SJSA1 (cell line): ENCODE results near the gene C20orf202. TPM values are rescaled to one million over a fixed set of nuclear protein-coding genes. Genes with fewer than 3 reads are reported as not detected.
A peak's percentile ranks its signal among the peaks of the same experiment; 100 is the strongest.

Experiments
- DNase-seq, 2 experiments: peaks; one replicate each; pipeline ENCODE4 v3.0.0-alpha.2; 2015 to 2020; ENCODE audit warnings: low spot score in 2 of 2, low read depth in 1 of 2
- H3K27ac ChIP-seq: fragments of 250-450 bp; sonication (Bioruptor Pico); 2 replicates; pipeline ENCODE4 v1.5.1; 2020; ENCODE audit warnings: mild to moderate bottlenecking, moderate library complexity
- H3K27me3 ChIP-seq: fragments of 250-450 bp; sonication (Bioruptor Pico); replicated peaks from 2 replicates; pipeline ENCODE4 v1.5.1; 2020; ENCODE audit warnings: mild to moderate bottlenecking, moderate library complexity
- H3K36me3 ChIP-seq: fragments of 250-450 bp; sonication (Bioruptor Pico); 2 replicates; pipeline ENCODE4 v1.5.1; 2020; ENCODE audit warnings: mild to moderate bottlenecking
- H3K4me1 ChIP-seq: fragments of 250-450 bp; sonication (Bioruptor Pico); replicated peaks from 2 replicates; pipeline ENCODE4 v1.6.1; 2021; ENCODE audit warnings: mild to moderate bottlenecking
- H3K4me3 ChIP-seq: fragments of 250-450 bp; sonication (Bioruptor Pico); 2 replicates; pipeline ENCODE4 v1.5.1; 2020; ENCODE audit warnings: mild to moderate bottlenecking
- H3K9me3 ChIP-seq: fragments of 250-450 bp; sonication (Bioruptor Pico); replicated peaks from 2 replicates; pipeline ENCODE4 v1.5.1; 2020; ENCODE audit warnings: mild to moderate bottlenecking
- total RNA-seq: library from RNA; depleted of rRNA; stranded (reverse); fragments of >200 nt; shearing (Covaris generic); gene quantifications from 2 replicates; pipeline ENCODE4 v1.2.3, GENCODE V29; 2014; rRNA removed

Gene C20orf202
- not detected in 2 replicates for total RNA-seq

DNA sequence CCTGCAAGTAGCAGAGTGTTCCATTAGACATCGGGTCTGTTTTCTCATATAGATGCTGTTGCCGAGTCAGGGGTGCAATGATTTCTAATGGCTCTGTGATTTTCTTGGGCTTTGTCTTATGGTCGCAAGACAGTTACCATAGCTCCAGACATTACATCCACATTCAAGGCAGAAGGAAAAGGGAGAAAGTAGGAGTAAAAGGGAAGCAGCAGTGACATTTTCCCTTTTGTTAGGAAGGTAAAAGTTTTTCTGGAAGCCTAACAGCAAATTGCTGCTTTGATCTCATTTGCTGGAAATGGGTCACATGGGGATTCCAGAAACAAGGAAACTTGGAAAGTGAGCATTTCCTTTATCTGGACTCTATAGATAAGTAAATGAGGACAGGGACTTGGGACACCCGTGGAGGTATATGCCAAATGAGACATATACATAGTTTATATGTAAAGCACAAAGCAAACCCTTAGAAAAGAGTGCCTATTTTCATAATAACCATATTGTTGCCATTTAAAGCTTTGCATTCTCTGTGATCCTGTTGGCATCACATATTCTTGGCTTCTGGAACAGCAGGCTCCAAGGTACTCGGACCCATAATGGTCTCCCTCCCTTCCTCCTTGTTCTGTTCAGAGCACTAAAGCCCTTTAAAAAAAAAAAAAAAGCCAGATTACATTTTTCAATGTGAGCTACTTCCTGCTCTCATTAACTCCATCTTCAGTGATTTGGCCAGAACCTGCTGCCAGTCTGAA, at the start of gene C20orf202:
Gene C20orf202, plus strand, starts transcription at position 693 of the 743 bp plus-strand sequence. CDS start 132 bp downstream, outside the sequence.
- Histone ChIP-seq H3K4me1 (no peaks in the 10 kb centered on the region), H3K27me3 (0 out of 2 replicates have a peak, but pooled peaks cover 11% of the 10 kb centered on the region), H3K4me3 (no peak within 1 kb of the TSS), H3K36me3 (no peaks in the 10 kb centered on the region), H3K9me3 (no peaks in the 10 kb centered on the region), H3K27ac (no peak within 1 kb of the TSS)
- peak in 1 of 2 experiments; percentile 1 for DNase-seq

DNA sequence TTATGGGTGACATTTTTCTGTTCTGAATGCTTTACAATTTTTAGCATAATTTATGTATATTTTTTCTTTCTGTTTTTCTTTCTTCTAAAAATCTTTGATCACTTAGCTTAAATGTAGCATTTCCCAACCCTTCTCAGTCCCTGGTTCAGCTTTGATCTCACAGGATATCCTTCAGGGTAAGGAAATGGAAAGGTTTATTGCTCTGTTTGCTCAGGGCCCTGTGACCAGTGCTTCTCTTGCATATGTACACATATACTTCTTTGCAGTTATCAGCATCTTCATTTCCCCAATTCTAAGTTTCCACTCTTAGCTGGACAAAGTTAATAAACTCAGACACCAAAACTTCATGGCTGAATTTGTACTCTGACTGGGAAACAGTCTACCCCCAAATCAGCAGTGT, 49.0 kb upstream of the C20orf202 start:
- Histone ChIP-seq H3K27me3 (no peaks in the 10 kb centered on the region), H3K36me3 (peaks cover 43% of the 10 kb centered on the region), H3K9me3 (no peaks in the 10 kb centered on the region), H3K4me3 (no peak overlapping the region), H3K4me1 (no peaks in the 10 kb centered on the region), H3K27ac (no peak overlapping the region)
- DNase-seq, result no peak

DNA sequence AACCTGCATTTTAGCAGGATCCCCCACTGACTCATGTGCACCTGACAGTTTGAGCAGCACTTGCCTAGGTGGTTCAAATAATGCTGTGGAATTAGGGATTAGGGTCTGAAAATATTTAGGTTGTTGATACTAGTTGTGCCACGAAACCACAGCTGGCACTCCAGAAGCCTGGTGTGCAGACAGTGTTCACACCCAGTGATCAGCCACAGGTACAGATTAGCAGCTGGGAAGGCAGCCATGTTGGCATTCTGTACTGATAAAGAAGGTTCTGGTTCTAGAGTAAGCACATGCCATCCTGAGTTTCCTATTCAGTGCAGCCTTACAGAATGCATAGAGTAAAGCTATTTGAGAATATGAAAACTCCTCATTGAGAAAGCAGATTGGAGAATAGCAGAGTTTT, 48.6 kb upstream of the C20orf202 start:
- Histone ChIP-seq H3K4me3 (no peak overlapping the region), H3K27me3 (no peaks in the 10 kb centered on the region)

DNA sequence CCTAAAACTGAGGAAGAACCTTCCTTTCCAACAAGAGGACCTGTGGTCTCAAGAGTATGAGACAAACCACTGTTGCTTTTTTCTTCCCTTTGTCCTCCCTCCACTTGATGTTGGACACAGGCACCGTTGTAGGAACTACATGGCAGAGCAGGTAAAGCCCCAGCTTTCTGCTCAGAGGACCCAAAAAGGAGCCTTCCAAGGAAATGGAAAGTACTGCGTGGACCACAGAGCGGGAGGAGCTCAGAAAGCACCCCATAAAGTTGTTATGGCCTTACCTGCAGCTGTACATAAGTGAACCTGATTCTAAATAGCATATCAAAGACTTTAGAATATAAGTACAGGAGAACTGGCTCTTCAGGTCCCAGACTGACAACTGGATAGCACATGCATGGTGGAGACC, 47.9 kb upstream of the C20orf202 start:
- Histone ChIP-seq H3K27me3 (no peaks in the 10 kb centered on the region), H3K4me1 (no peaks in the 10 kb centered on the region), H3K27ac (no peak overlapping the region), H3K4me3 (no peak overlapping the region), H3K36me3 (peaks cover 51% of the 10 kb centered on the region), H3K9me3 (no peaks in the 10 kb centered on the region)
- no peak for DNase-seq

More for the DNA sequence above, 48.6 kb upstream of the C20orf202 start:
- DNase-seq, result no peak
- no peak overlapping the region for H3K27ac ChIP-seq
- no peaks in the 10 kb centered on the region for H3K9me3 ChIP-seq
- no peaks in the 10 kb centered on the region for H3K4me1 ChIP-seq
- H3K36me3 ChIP-seq, result peaks cover 47% of the 10 kb centered on the region

DNA sequence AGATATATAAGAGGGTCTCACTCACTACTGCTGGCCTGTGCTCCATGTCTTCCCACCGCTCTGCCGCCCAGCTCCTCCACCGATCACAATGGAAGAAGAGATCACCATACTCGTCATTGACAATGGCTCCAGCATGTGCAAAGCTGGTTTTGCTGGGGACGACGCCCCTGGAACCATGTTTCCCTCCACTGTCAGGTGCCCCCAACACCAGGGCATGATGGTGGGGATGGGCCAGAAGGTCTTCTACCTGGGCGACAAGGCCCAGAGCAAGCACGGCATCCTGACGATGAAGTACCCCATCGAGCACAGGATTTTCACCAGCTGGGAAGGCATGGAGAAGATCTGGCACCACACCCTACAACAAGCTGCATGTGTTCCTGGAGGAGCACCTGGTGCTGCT, 42.8 kb upstream of the C20orf202 start:
- Histone ChIP-seq H3K4me1 (no peaks in the 10 kb centered on the region), H3K9me3 (no peaks in the 10 kb centered on the region), H3K36me3 (peaks cover 57% of the 10 kb centered on the region), H3K4me3 (no peak overlapping the region), H3K27me3 (no peaks in the 10 kb centered on the region), H3K27ac (no peak overlapping the region)
- DNase-seq, result no peak

DNA sequence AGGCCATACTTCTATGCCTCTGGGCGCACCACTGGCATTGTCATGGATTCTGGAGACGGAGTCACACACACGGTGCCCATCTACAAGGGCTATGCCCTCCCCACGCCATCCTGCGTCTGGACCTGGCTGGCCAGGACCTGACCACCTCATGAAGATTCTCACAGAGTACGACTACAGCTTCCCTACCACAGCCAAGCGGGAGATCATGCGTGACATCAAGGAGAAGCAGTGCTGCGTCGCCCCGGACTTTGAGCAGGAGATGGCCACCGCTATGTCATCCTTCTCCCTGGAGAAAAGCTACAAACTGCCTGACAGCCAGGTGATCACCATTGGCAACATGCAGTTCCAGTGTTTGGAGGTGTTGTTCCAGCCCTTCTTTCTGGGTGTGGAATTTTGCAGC, 42.3 kb upstream of the C20orf202 start:
- H3K4me1 ChIP-seq, result no peaks in the 10 kb centered on the region
- no peak for DNase-seq

DNA sequence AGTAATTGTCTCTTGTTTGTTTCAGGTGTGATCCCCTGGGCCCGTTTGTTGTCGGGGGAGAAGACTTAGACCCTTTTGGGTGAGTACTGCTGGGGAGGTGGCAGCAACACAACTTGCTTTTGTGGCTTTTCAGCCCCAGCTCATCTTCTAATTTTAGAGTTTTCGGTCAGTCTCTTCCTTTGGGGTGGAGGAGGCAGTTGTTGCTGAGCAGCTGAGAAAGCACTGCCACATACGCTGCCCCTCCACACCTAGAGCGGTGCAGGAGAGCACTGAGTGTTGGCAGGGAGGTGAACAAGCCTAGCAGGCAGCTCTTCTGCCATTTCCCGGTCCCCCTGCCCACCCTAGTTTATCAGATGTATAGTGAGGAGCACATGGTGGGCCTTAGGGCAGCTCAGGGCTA, 40.1 kb upstream of the C20orf202 start:
- peaks cover 73% of the 10 kb centered on the region for H3K36me3 ChIP-seq
- no peak overlapping the region for H3K4me3 ChIP-seq

More for the DNA sequence above, 42.3 kb upstream of the C20orf202 start:
- H3K27me3 ChIP-seq, result no peaks in the 10 kb centered on the region
- no peak overlapping the region for H3K27ac ChIP-seq
- H3K9me3 ChIP-seq, result no peaks in the 10 kb centered on the region
- no peak overlapping the region for H3K4me3 ChIP-seq
- peaks cover 57% of the 10 kb centered on the region for H3K36me3 ChIP-seq

DNA sequence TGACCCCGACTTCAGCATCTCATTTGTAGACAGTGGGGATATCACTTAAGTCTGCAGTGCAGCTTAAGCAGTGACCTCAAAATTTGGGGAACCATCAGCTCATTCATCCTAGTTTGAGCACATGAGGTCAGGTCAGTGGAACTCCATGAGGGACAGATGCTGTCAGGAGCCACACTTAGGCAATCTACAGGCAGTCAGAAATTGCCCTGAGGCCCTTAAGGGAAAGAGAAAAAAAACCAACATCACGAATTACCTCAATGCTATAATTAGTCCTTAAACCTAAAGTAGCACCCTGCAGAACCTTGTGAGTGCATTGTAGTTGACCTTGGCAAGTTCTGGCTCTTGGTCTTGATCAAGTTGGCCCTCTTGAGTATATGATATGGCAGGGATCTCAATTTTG, 39.6 kb upstream of the C20orf202 start:
- H3K27me3 ChIP-seq, result no peaks in the 10 kb centered on the region
- H3K27ac ChIP-seq, result no peak overlapping the region
- no peak for DNase-seq
- no peak overlapping the region for H3K4me3 ChIP-seq
- H3K36me3 ChIP-seq, result peaks cover 77% of the 10 kb centered on the region
- no peaks in the 10 kb centered on the region for H3K4me1 ChIP-seq
- no peaks in the 10 kb centered on the region for H3K9me3 ChIP-seq

More for the DNA sequence above, 40.1 kb upstream of the C20orf202 start:
- Histone ChIP-seq H3K4me1 (no peaks in the 10 kb centered on the region), H3K27ac (no peak overlapping the region), H3K9me3 (no peaks in the 10 kb centered on the region), H3K27me3 (no peaks in the 10 kb centered on the region)
- no peak for DNase-seq

DNA sequence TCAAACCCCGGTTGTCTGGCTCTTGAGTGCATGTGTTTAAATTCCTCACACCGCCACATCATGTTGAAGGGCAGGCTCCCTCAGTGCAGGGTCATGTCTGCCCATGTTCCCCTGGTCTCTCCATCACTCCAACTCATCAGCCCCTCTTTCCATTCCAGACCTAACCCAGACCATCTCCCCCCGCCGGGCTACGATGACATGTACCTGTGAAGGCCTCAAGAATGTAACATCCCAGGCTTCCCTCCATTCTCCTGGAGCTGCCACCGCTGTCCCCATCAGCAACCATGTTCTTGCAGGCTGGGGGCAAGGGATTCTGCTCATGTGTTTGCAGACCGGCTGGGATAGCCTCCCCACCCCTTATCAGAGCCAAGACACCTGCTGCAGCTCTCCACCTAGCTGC, 38.4 kb upstream of the C20orf202 start:
- no peak overlapping the region for H3K4me3 ChIP-seq
- no peaks in the 10 kb centered on the region for H3K9me3 ChIP-seq
- no peak overlapping the region for H3K27ac ChIP-seq
- H3K27me3 ChIP-seq, result no peaks in the 10 kb centered on the region
- no peaks in the 10 kb centered on the region for H3K4me1 ChIP-seq
- H3K36me3 ChIP-seq, result peaks cover 79% of the 10 kb centered on the region
- no peak for DNase-seq

DNA sequence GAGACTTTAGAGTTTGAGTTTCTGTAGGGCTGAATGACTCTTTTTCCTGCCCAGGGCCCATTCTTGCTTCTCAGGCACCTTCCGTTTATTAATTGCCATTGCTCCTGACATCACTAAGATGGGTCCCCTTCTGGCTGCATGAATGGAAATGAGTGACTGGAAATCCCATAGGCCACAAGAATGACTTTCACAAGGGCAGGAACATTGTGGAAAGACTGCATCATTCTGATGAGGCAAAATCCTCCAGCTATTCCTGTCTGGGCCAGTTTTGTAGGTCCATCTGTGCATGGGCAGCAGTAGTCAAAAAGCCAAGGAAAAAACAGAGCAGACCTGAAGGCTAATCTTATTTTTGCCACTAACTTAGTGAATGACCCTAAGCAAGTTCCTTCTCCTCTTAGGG, 37.7 kb upstream of the C20orf202 start:
- H3K27ac ChIP-seq, result no peak overlapping the region
- no peak overlapping the region for H3K4me3 ChIP-seq
- no peak for DNase-seq
- no peaks in the 10 kb centered on the region for H3K9me3 ChIP-seq
- H3K4me1 ChIP-seq, result no peaks in the 10 kb centered on the region
- H3K36me3 ChIP-seq, result peaks cover 75% of the 10 kb centered on the region
- H3K27me3 ChIP-seq, result no peaks in the 10 kb centered on the region

DNA sequence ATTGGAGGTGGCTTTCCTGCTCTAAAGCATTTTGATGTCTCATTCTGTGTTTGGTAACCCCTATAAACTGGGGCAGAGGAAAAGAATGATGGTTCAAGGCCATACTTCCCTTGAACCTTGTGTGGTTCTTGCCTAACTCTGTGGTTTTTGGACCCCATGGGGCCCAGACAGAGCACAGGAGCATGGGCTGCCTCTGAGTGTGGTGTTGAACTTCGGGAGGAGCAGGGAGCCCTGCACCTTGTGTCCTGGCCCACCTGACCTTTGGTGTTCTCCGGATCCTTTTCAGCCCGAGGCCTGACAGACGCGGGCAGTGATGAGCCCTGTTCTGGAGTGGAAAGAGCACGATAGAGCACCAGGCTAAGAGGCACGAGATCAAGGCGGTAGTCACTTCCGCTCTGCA, 37.3 kb upstream of the C20orf202 start:
- no peaks in the 10 kb centered on the region for H3K9me3 ChIP-seq
- DNase-seq, result no peak
- H3K27ac ChIP-seq, result no peak overlapping the region
- peaks cover 72% of the 10 kb centered on the region for H3K36me3 ChIP-seq
- H3K27me3 ChIP-seq, result no peaks in the 10 kb centered on the region
- H3K4me3 ChIP-seq, result no peak overlapping the region
- H3K4me1 ChIP-seq, result no peaks in the 10 kb centered on the region

DNA sequence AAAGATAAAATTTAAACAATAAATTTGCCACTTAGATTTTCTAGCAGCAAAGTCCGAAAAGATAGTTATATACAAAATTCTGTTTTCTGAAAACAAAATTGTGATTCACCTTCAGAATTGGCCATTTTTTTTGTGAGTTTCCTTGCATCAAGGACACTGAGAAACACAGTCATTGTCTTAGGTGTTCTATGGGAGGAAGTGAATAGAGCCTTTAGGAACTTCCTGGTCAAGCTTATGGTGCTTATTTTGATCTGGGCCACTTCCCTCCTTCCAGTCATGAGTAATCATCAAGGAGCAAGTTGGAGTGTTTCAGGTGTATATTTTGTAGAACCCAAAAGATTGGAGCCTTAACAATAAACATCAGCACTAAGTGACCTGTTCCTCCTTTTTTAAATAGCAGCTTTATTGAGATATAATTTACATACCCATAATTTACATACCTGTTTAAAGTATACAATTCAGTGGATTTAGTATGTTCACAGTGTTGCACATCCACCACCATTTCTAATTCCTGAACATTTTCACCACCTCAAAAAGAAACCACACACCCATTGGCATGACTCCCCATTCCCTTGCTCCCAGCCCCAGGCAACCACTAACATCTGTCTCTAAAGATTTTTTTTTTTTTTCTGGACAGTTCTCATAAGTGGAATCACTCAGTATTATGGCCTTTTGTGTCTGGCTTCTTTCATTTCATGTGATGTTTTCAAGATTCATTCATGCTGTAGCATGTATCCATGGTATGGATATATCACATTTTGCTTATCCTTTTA, 36.1 kb upstream of the C20orf202 start:
- DNase-seq, result no peak
- no peak overlapping the region for H3K4me3 ChIP-seq
- H3K36me3 ChIP-seq, result peaks cover 68% of the 10 kb centered on the region
- no peak overlapping the region for H3K27ac ChIP-seq
- H3K27me3 ChIP-seq, result no peaks in the 10 kb centered on the region
- no peaks in the 10 kb centered on the region for H3K9me3 ChIP-seq
- H3K4me1 ChIP-seq, result no peaks in the 10 kb centered on the region

DNA sequence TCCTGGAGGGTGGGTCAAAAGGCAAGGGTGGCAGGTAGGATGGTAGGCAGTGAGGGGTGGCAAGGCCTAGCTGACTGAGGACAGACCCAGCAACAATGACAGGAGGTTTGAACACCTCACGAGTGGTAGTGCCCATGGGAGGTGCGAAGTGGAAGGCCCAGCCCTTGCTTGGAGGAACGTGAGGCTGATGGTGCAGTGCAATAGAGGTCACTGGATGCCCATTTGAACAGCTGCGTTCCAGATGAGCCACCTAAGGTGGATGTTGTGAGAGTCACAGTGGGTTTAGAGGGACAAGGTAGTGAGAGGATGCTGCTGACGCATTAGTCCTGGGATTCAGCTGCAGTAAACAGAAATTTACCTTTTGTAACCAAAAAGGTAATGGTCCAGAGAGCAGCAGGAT, 34.0 kb upstream of the C20orf202 start:
- Histone ChIP-seq H3K36me3 (peaks cover 55% of the 10 kb centered on the region), H3K9me3 (no peaks in the 10 kb centered on the region), H3K4me1 (no peaks in the 10 kb centered on the region), H3K27me3 (no peaks in the 10 kb centered on the region), H3K27ac (no peak overlapping the region), H3K4me3 (no peak overlapping the region)
- no peak for DNase-seq

DNA sequence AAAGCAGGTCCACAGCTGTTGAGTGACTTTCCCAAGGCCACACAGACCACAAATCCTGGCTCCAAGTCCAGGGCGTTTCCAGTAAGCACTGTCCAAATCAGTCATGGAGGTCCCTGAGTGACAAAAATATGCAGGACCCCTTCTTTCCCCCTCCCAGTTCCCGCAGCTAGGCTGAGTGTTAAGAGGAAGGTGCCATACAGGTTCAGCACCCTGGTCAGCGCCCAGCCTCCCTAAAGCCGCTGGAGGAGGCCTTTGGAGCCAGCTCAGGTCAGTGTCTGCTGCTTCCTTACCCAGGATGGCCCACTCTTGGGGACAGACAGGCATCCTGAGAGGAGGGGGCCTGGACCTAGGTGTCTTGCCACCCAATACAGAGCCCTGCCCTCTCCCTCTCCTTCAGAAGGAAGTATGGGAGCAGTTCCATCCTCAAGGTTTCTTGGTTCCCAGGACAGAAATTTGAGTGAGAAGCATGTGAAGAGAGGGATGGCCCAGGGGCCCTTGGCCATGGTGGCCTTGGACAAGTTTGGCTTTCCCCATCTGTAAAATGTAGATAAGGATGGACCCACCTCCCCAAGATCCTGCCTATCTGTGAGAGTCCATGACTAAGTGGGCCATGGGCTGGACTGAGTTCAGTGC, 31.7 kb upstream of the C20orf202 start:
- Histone ChIP-seq H3K4me3 (no peak overlapping the region), H3K4me1 (no peaks in the 10 kb centered on the region), H3K27ac (no peak overlapping the region), H3K27me3 (no peaks in the 10 kb centered on the region), H3K9me3 (no peaks in the 10 kb centered on the region), H3K36me3 (peaks cover 31% of the 10 kb centered on the region)
- DNase-seq, result no peak
